ENCODE measurements around the gene DIP2C. TPM values are rescaled to one million over a fixed set of nuclear protein-coding genes. Genes with fewer than 3 reads are reported as not detected.

The DIP2C gene
- total RNA-seq, 2 donors from 2014 or later, result 13.0 to 13.7 TPM

DNA sequence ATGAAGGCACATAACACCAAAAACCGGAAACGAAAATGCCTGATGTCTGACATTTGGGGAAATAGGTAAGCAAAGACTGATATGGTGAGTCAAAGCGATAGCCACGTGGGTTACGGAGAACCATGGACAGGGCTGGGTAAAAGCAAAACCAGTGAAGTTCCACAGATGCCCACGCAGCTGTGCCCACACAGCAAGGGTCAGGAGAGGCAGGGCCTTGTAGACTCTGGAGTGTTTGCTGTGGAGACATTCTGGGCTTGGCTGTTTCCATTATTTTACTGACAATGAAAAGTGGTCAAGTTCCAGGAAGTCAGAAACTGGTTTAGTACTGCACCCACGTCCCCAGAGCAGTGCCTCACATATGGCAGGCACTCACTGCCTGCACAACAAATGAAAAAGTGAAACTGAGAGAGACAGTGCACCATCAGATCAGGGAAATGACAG is 405.5 kb downstream of the DIP2C start:
- WGBS, 2 experiments (ENCODE audit: insufficient coverage in 1 of 2, insufficient read length in 1 of 2), result 86 to 93% methylated on average over 7 of the region's 7 CpGs
- Histone ChIP-seq H3K27ac (ENCODE audit: low read depth, low read length) (no peak overlapping the region), H3K4me3 (ENCODE audit: low read length) (no peak overlapping the region), H3K4me1 (ENCODE audit: control insufficient read depth, insufficient read depth, low read length) (no peaks in the 10 kb centered on the region), H3K36me3 (ENCODE audit: control insufficient read depth, insufficient read depth, low read length) (peaks cover 63% of the 10 kb centered on the region), H3K9ac (ENCODE audit: extremely low read depth, low read length, poor library complexity, severe bottlenecking) (no peak overlapping the region), H3K27me3 (ENCODE audit: control insufficient read depth, insufficient read depth, low read length, poor library complexity, severe bottlenecking) (no peaks in the 10 kb centered on the region), H3K9me3 (ENCODE audit: control insufficient read depth, low read length) (no peaks in the 10 kb centered on the region)
- Mint-ChIP-seq H3K27ac (no peak overlapping the region), H3K4me3 (no peak overlapping the region), H3K4me1 (no peaks in the 10 kb centered on the region), H3K36me3 (ENCODE audit: low read depth) (peaks cover 53% of the 10 kb centered on the region), H3K27me3 (ENCODE audit: insufficient read depth) (no peaks in the 10 kb centered on the region), H3K9me3 (no peaks in the 10 kb centered on the region)
- DNase-seq, result no peak
- TF ChIP-seq, protein P1, sequence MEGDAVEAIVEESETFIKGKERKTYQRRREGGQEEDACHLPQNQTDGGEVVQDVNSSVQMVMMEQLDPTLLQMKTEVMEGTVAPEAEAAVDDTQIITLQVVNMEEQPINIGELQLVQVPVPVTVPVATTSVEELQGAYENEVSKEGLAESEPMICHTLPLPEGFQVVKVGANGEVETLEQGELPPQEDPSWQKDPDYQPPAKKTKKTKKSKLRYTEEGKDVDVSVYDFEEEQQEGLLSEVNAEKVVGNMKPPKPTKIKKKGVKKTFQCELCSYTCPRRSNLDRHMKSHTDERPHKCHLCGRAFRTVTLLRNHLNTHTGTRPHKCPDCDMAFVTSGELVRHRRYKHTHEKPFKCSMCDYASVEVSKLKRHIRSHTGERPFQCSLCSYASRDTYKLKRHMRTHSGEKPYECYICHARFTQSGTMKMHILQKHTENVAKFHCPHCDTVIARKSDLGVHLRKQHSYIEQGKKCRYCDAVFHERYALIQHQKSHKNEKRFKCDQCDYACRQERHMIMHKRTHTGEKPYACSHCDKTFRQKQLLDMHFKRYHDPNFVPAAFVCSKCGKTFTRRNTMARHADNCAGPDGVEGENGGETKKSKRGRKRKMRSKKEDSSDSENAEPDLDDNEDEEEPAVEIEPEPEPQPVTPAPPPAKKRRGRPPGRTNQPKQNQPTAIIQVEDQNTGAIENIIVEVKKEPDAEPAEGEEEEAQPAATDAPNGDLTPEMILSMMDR (conservative IDR thresholded peaks at IDR 0.05), result no peak

DNA sequence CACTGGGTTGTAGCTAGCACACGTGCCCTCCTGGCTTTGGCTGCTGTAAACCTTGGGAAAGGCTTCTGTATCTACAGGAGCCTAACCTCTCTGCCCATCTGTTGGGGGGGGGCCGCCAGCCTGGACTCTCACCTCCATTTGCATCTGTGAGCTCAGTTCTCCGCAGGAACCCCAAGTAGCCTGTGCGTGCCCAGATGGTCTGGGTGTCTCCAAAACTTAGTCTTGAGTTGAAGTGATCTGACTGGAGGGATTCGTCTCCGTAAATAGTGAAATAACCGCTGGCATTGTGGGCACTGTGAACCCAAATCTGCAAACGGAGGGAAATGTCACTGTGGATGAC is 406.4 kb downstream of the DIP2C start:
- TF ChIP-seq, protein P1 (conservative IDR thresholded peaks at IDR 0.05), result no peak
- no peak for DNase-seq
- WGBS, 2 experiments (ENCODE audit: insufficient coverage in 1 of 2, insufficient read length in 1 of 2), result 88 to 90% methylated on average over 7 to 8 of the region's 8 CpGs

DNA sequence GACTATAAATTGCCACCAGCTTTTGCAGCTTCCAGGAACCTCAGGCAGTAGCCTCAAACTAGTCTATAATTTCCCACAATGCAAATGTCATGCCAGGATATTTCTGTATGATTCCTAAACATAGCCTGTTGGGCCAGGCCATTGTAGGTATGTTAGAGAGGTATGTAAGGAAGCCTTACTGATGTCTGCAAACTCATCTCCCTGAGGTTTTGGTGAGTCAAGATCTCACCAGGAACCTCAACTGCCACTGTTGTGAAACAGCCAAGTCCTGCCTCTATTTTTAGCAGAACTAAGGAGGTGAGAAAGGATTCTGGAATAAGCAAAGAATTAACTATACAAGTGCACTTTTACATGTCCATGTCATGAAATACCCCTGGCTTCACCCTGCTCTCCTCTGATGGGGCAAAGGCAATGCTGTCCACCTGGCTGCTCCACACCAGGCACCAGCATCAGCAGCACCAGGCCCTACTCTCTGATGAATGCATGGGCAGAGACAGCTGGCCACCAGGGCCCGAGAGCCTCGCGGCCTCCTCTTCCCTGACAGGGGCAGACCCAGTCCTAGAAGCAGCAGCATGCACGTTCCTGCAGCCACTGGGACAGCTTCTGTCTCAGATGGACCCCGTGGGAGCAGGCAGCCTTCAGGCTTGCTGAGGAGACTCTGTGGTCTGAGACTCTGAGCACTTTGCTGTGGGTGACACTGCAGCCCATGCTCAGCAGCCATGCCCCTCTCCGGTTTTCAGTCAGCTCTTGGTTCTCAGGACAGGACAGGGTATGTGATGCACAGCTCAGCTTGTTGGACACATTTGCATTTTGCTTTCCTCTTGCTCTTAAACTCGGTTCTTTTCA is 407.0 kb downstream of the DIP2C start:
- Mint-ChIP-seq H3K4me1 (no peaks in the 10 kb centered on the region), H3K27me3 (ENCODE audit: insufficient read depth) (no peaks in the 10 kb centered on the region), H3K27ac (no peak overlapping the region), H3K36me3 (ENCODE audit: low read depth) (peaks cover 49% of the 10 kb centered on the region), H3K4me3 (no peak overlapping the region), H3K9me3 (no peaks in the 10 kb centered on the region)
- Histone ChIP-seq H3K36me3 (ENCODE audit: control insufficient read depth, insufficient read depth, low read length) (peaks cover 54% of the 10 kb centered on the region), H3K9me3 (ENCODE audit: control insufficient read depth, low read length) (no peaks in the 10 kb centered on the region), H3K27me3 (ENCODE audit: control insufficient read depth, insufficient read depth, low read length, poor library complexity, severe bottlenecking) (no peaks in the 10 kb centered on the region), H3K27ac (ENCODE audit: low read depth, low read length) (no peak overlapping the region), H3K9ac (ENCODE audit: extremely low read depth, low read length, poor library complexity, severe bottlenecking) (no peak overlapping the region), H3K4me1 (ENCODE audit: control insufficient read depth, insufficient read depth, low read length) (no peaks in the 10 kb centered on the region), H3K4me3 (ENCODE audit: low read length) (no peak overlapping the region)
- DNase-seq, result no peak
- 82 to 85% methylated on average over 2 to 7 of the region's 7 CpGs for WGBS, 2 experiments (ENCODE audit: insufficient coverage in 1 of 2, insufficient read length in 1 of 2)
- TF ChIP-seq, protein P1 (conservative IDR thresholded peaks at IDR 0.05), result no peak

More for the DNA sequence above, 406.4 kb downstream of the DIP2C start:
- Mint-ChIP-seq H3K27ac (no peak overlapping the region), H3K27me3 (ENCODE audit: insufficient read depth) (no peaks in the 10 kb centered on the region), H3K4me3 (no peak overlapping the region), H3K36me3 (ENCODE audit: low read depth) (peaks cover 52% of the 10 kb centered on the region), H3K9me3 (no peaks in the 10 kb centered on the region), H3K4me1 (no peaks in the 10 kb centered on the region)
- H3K9ac ChIP-seq (ENCODE audit: extremely low read depth, low read length, poor library complexity, severe bottlenecking), result no peak overlapping the region
- peaks cover 57% of the 10 kb centered on the region for H3K36me3 ChIP-seq (ENCODE audit: control insufficient read depth, insufficient read depth, low read length)
- no peaks in the 10 kb centered on the region for H3K27me3 ChIP-seq (ENCODE audit: control insufficient read depth, insufficient read depth, low read length, poor library complexity, severe bottlenecking)
- no peak overlapping the region for H3K4me3 ChIP-seq (ENCODE audit: low read length)
- no peaks in the 10 kb centered on the region for H3K9me3 ChIP-seq (ENCODE audit: control insufficient read depth, low read length)
- no peak overlapping the region for H3K27ac ChIP-seq (ENCODE audit: low read depth, low read length)
- H3K4me1 ChIP-seq (ENCODE audit: control insufficient read depth, insufficient read depth, low read length), result no peaks in the 10 kb centered on the region
